ENCODE data around the gene PROX1. TPM values are rescaled to one million over a fixed set of nuclear protein-coding genes. Genes with fewer than 3 reads are reported as not detected.

Gene PROX1
- total and polyA plus RNA-seq, 2 donors (not counting 1 experiment from before 2014, with no cell fraction given), result 0.24 to 3.8 TPM

- Histone ChIP-seq H3K79me2 (ENCODE audit: control insufficient read depth, insufficient read depth, low read length) (no peaks in the 10 kb centered on the region), H3K4me1 (ENCODE audit: control insufficient read depth in 2 of 2, insufficient read depth in 2 of 2, low read length in 2 of 2) (peaks cover 21 to 37% of the 10 kb centered on the region in 2 donors), H3K36me3 (replicated peaks in 1 of 2; ENCODE audit: control extremely low read depth in 1 of 2, control insufficient read depth in 1 of 2, extremely low read depth in 1 of 2, insufficient read depth in 2 of 2, low read length in 1 of 2) (no peaks in the 10 kb centered on the region), H3K4me2 (replicated peaks; ENCODE audit: low read depth, low read length, poor library complexity, severe bottlenecking) (no peak overlapping the region), H3K9ac (ENCODE audit: low read length) (no peak overlapping the region), H3K27ac (ENCODE audit: low read length in 2 of 2) (no peak overlapping the region), H3K4me3 (ENCODE audit: control extremely low read depth in 1 of 5, extremely low read depth in 1 of 5, insufficient read depth in 1 of 5, low read depth in 2 of 5, low read length in 4 of 5) (no peak overlapping the region), H3K27me3 (replicated peaks in 1 of 4; ENCODE audit: control extremely low read depth in 1 of 4, control insufficient read depth in 3 of 4, insufficient read depth in 4 of 4, low read length in 3 of 4) (peaks cover 0 to 88% (median 70%) of the 10 kb centered on the region in 4 experiments), H2AFZ (ENCODE audit: insufficient read depth, low read depth, low read length, poor library complexity, severe bottlenecking) (no peak overlapping the region), H4K20me1 (ENCODE audit: control insufficient read depth, insufficient read depth, low read length, poor library complexity, severe bottlenecking) (no peaks in the 10 kb centered on the region), H3K9me3 (ENCODE audit: control extremely low read depth in 1 of 3, control insufficient read depth in 2 of 3, insufficient read depth in 1 of 3, low read length in 2 of 3) (peaks cover 3 to 50% (median 9%) of the 10 kb centered on the region in 3 donors)
- CTCF ChIA-PET, result no interaction called here
- DNase-seq (peak; percentile 17), ATAC-seq (ENCODE audit: low read depth) (no peak)
- peak overlapping the region; percentile 46 for H3K4me3 Mint-ChIP-seq
- POLR2A ChIA-PET, result no interaction called here
- intact Hi-C loops (cut with micrococcal nuclease), result no loop called here
- peaks cover 35% of the 10 kb centered on the region for H3K4me1 Mint-ChIP-seq
- H3K9me3 Mint-ChIP-seq (ENCODE audit: insufficient read depth), result peaks cover 4% of the 10 kb centered on the region
- H3K27me3 Mint-ChIP-seq, result peaks cover 80% of the 10 kb centered on the region
- TF ChIP-seq EZH2 (IDR thresholded peaks at IDR 0.05; ENCODE audit: borderline replicate concordance, insufficient read depth, low read depth, low read length, poor library complexity, severe bottlenecking) (no peak), CTCF (IDR thresholded peaks at IDR 0.05) (no peak)
- no peak overlapping the region for H3K27ac Mint-ChIP-seq
- 4% methylated on average over 47 of the region's 52 CpGs for WGBS (ENCODE audit: insufficient coverage)
Measured at GRCh38 chr1:213985209-213986019, 2.4 kb upstream of the PROX1 start.

All from B cell (primary cell).